Measurements from ENCODE around the gene MRGPRX3. TPM values are rescaled to one million over a fixed set of nuclear protein-coding genes. Genes with fewer than 3 reads are reported as not detected.

The MRGPRX3 gene
- 24.1 and 45.6 TPM in 2 replicates for total RNA-seq

DNA sequence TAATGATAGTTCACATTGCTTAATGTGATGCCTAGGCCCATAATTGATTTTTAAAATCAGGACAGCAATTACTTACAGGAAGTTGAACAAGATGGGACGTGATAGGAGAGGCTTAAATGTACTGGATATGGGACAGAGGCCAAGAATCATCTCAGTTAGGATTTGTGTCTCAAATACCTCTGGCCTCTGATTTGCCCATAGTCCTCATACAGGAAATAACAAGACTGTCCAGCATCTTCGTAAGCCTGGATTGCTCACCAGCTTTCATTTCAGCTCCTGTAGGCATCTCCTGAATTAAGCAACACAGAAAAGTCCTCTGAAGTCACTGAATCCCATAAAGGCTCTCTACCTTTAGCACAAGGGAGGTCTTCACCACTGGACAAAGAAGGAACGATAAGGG is at the start of gene MRGPRX3:
Gene MRGPRX3, plus strand, starts transcription at position 231 of the 400 bp plus-strand sequence. CDS start 4,632 bp downstream, outside the sequence.

DNA sequence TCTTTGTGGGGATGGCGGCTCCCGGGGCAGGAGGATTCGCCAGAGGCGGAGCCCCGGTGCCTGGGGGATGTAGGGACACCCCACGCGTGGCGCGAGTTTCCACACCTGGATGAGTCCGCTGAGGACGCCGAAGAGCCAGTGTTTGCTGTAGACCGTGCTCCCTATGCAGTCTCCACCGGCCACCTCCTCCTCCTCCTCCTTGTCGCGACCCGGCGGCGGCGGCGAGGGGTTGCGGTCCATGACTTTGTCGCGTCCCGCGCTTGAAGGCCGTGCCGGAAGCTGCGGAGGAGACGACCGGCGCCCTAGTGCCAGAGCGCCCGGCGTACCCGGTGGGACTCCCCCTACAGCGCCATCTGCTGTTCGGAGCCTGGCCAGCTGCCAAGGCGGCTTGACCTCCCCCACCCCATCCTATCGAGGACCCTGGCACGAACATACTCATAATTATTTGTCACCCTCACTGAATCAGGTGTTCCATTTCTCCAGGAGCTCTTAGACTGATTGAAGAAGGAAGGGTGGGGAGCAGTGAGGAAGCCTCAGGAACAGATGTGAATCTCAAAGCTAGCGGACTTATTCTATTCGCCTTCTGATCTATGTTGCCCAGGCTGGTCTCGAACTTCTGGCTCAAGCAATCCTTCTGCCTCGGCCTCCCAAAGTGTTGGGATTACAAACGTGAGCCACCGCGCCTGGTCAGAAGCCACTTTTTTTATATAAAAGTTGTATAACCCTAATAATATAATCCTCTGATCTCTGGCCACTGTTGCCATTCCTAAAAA is 26.4 kb upstream of the MRGPRX3 start, which contains the start of gene SAAL1:
Gene SAAL1, minus strand, starts transcription at position 281 of the 773 bp plus-strand sequence. Its CDS starts 41 bp downstream, at position 240.

GRCh38 chr11:18172666-18173065 is 40.3 kb downstream of the MRGPRX3 start, which contains the start of gene MRGPRX4:
Gene MRGPRX4 (plus strand): TSS chr11:18172837. CDS start chr11:18173257, 420 bp downstream.

Other genes with a start within 250 kb of the MRGPRX3 start
- gene SERGEF, start 119.5 kb upstream of the MRGPRX3 start, total RNA-seq = 29.9 and 40.8 TPM in 2 replicates
- under 0.01 and 0.08 TPM in 2 replicates for gene TPH1, start 86.3 kb upstream of the MRGPRX3 start, total RNA-seq
- gene SAAL1, start 26.5 kb upstream of the MRGPRX3 start, total RNA-seq = 14.8 and 26.0 TPM in 2 replicates
- 0.27 and 0.55 TPM in 2 replicates for gene MRGPRX4, start 40.3 kb downstream of the MRGPRX3 start, total RNA-seq
- gene SAA4, start 104.2 kb downstream of the MRGPRX3 start, total RNA-seq = not detected in 2 replicates
- 7.4 and 19.6 TPM in 2 replicates for gene SAA2, start 116.1 kb downstream of the MRGPRX3 start, total RNA-seq
- 160 and 186 TPM in 2 replicates for gene SAA1, start 133.7 kb downstream of the MRGPRX3 start, total RNA-seq
- 11.7 and 21.3 TPM in 2 replicates for gene HPS5, start 189.6 kb downstream of the MRGPRX3 start, total RNA-seq
- gene GTF2H1, start 190.0 kb downstream of the MRGPRX3 start, total RNA-seq = 32.3 and 51.3 TPM in 2 replicates

All from hair follicular keratinocyte (primary cell).